Stimulated activated naive B cell treated with anti-CD40 and anti-IgM and Interleukin-4, amounts not matched to agents 10 μg/mL and 1 μg/mL and 100 μg/mL, for 72 hours (primary cell): ENCODE data around the gene ABCD3.
A peak's percentile ranks its signal among the peaks of the same experiment; 100 is the strongest.

Experiments
- ATAC-seq, 2 donors: fragments of 150-1000 bp; cut with Tn5 transposase; replicated peaks; 2 replicates each; pipeline ENCODE4 v1.10.0; 2021; ENCODE audit warnings: moderate library complexity in 1 of 2
- DNase-seq: peaks from one replicate; pipeline ENCODE4 v3.0.0; 2021
- H3K27ac Mint-ChIP-seq: one replicate; pipeline ENCODE4 v1.8.0; 2022; ENCODE audit warnings: mild to moderate bottlenecking, mixed read lengths
- H3K27me3 Mint-ChIP-seq, 2 donors: one replicate each; pipeline ENCODE4 v1.8.0; 2022; ENCODE audit warnings: mixed read lengths in 2 of 2
- H3K36me3 Mint-ChIP-seq, 2 donors: one replicate each; pipeline ENCODE4 v1.8.0; 2022; ENCODE audit warnings: mixed read lengths in 2 of 2, mild to moderate bottlenecking in 1 of 2
- H3K4me1 Mint-ChIP-seq, 2 donors: one replicate each; pipeline ENCODE4 v1.8.0; 2022; ENCODE audit warnings: mixed read lengths in 2 of 2, mild to moderate bottlenecking in 1 of 2
- H3K4me3 Mint-ChIP-seq, 2 donors: one replicate each; pipeline ENCODE4 v1.8.0; 2022; ENCODE audit warnings: mild to moderate bottlenecking in 2 of 2, mixed read lengths in 2 of 2, moderate library complexity in 1 of 2
- H3K9me3 Mint-ChIP-seq, 2 donors: one replicate each; pipeline ENCODE4 v1.8.0; 2022; ENCODE audit warnings: mixed read lengths in 2 of 2, mild to moderate bottlenecking in 1 of 2

ABCD3 gene

GRCh38 chr1:94396356-94397010 is 21.7 kb upstream of the ABCD3 start:
- ATAC-seq (no peak), DNase-seq (no peak)
- Mint-ChIP-seq H3K4me3 (no peak overlapping the region), H3K27ac (no peak overlapping the region), H3K4me1 (no peaks in the 10 kb centered on the region), H3K27me3 (peaks cover 18 to 26% of the 10 kb centered on the region in 2 donors), H3K36me3 (no peaks in the 10 kb centered on the region), H3K9me3 (no peaks in the 10 kb centered on the region)

- no peak overlapping the region for H3K27ac Mint-ChIP-seq
- DNase-seq, result no peak
- no peaks in the 10 kb centered on the region for H3K9me3 Mint-ChIP-seq
- peaks cover 12 to 14% of the 10 kb centered on the region in 2 donors for H3K27me3 Mint-ChIP-seq
- H3K4me3 Mint-ChIP-seq, result no peak overlapping the region
- no peaks in the 10 kb centered on the region for H3K4me1 Mint-ChIP-seq
- ATAC-seq, result no peak
- H3K36me3 Mint-ChIP-seq, result no peaks in the 10 kb centered on the region
These were observed 19.8 kb upstream of the ABCD3 start for GRCh38 chr1:94398356-94398755.

- ATAC-seq, result no peak
- H3K9me3 Mint-ChIP-seq, result no peaks in the 10 kb centered on the region
These were observed 18.7 kb upstream of the ABCD3 start for GRCh38 chr1:94399453-94399852.

GRCh38 chr1:94401206-94401605 is 17.0 kb upstream of the ABCD3 start:
- DNase-seq, result no peak
- Mint-ChIP-seq H3K27me3 (peaks cover 11 to 18% of the 10 kb centered on the region in 2 donors), H3K4me3 (no peak overlapping the region), H3K27ac (no peak overlapping the region), H3K9me3 (no peaks in the 10 kb centered on the region), H3K36me3 (no peaks in the 10 kb centered on the region), H3K4me1 (no peaks in the 10 kb centered on the region)
- ATAC-seq, result no peak

More at GRCh38 chr1:94399453-94399852, 18.7 kb upstream of the ABCD3 start:
- Mint-ChIP-seq H3K27me3 (peaks cover 11 to 14% of the 10 kb centered on the region in 2 donors), H3K36me3 (no peaks in the 10 kb centered on the region), H3K4me3 (no peak overlapping the region), H3K27ac (no peak overlapping the region), H3K4me1 (no peaks in the 10 kb centered on the region)
- DNase-seq, result no peak

- H3K4me3 Mint-ChIP-seq, result no peak overlapping the region
- ATAC-seq (no peak), DNase-seq (no peak)
- no peaks in the 10 kb centered on the region for H3K9me3 Mint-ChIP-seq
- no peaks in the 10 kb centered on the region for H3K36me3 Mint-ChIP-seq
- H3K27ac Mint-ChIP-seq, result no peak overlapping the region
- H3K27me3 Mint-ChIP-seq, result peaks cover 10 to 13% of the 10 kb centered on the region in 2 donors
- peaks cover 3 to 6% of the 10 kb centered on the region in 2 donors for H3K4me1 Mint-ChIP-seq
These were observed 11.7 kb upstream of the ABCD3 start for GRCh38 chr1:94406446-94406845.

- no peaks in the 10 kb centered on the region for H3K36me3 Mint-ChIP-seq
- H3K27me3 Mint-ChIP-seq, result peaks cover 6 to 17% of the 10 kb centered on the region in 2 donors
- peaks cover 6 to 7% of the 10 kb centered on the region in 2 donors for H3K4me1 Mint-ChIP-seq
- no peak for DNase-seq
- H3K4me3 Mint-ChIP-seq, result no peak overlapping the region
- H3K27ac Mint-ChIP-seq, result no peak overlapping the region
- no peak for ATAC-seq
- no peaks in the 10 kb centered on the region for H3K9me3 Mint-ChIP-seq
These were observed 9.9 kb upstream of the ABCD3 start for GRCh38 chr1:94408104-94408830.

- H3K4me3 Mint-ChIP-seq, result no peak overlapping the region
- peaks cover 6 to 7% of the 10 kb centered on the region in 2 donors for H3K4me1 Mint-ChIP-seq
- H3K9me3 Mint-ChIP-seq, result no peaks in the 10 kb centered on the region
- H3K36me3 Mint-ChIP-seq, result no peaks in the 10 kb centered on the region
- no peak overlapping the region for H3K27ac Mint-ChIP-seq
- DNase-seq (no peak), ATAC-seq (peak; percentile 83 to 89)
- peaks cover 14 to 20% of the 10 kb centered on the region in 2 donors for H3K27me3 Mint-ChIP-seq
These were observed 7.0 kb upstream of the ABCD3 start for GRCh38 chr1:94411237-94411636.

GRCh38 chr1:94413311-94413710 is 4.9 kb upstream of the ABCD3 start:
- Mint-ChIP-seq H3K36me3 (no peaks in the 10 kb centered on the region), H3K4me1 (peaks cover 6 to 7% of the 10 kb centered on the region in 2 donors)

GRCh38 chr1:94416901-94417727 is 1.1 kb upstream of the ABCD3 start:
- H3K4me3 Mint-ChIP-seq, result no peak overlapping the region
- no peaks in the 10 kb centered on the region for H3K9me3 Mint-ChIP-seq
- H3K27me3 Mint-ChIP-seq, result peaks cover 8% of the 10 kb centered on the region in 2 donors
- DNase-seq (no peak), ATAC-seq (no peak)
- H3K27ac Mint-ChIP-seq, result no peak overlapping the region
- peaks cover 11 to 25% of the 10 kb centered on the region in 2 donors for H3K4me1 Mint-ChIP-seq
- H3K36me3 Mint-ChIP-seq, result no peaks in the 10 kb centered on the region

More at GRCh38 chr1:94413311-94413710, 4.9 kb upstream of the ABCD3 start:
- H3K27me3 Mint-ChIP-seq, result peaks cover 8 to 15% of the 10 kb centered on the region in 2 donors
- no peaks in the 10 kb centered on the region for H3K9me3 Mint-ChIP-seq
- no peak for DNase-seq
- H3K27ac Mint-ChIP-seq, result no peak overlapping the region
- no peak for ATAC-seq
- H3K4me3 Mint-ChIP-seq, result no peak overlapping the region

- ATAC-seq (no peak), DNase-seq (no peak)
- Mint-ChIP-seq H3K4me3 (no peak overlapping the region), H3K9me3 (no peaks in the 10 kb centered on the region), H3K27me3 (peaks cover 8% of the 10 kb centered on the region in 2 donors), H3K36me3 (no peaks in the 10 kb centered on the region), H3K4me1 (peaks cover 13 to 30% of the 10 kb centered on the region in 2 donors), H3K27ac (no peak overlapping the region)
These were observed 536 bp upstream of the ABCD3 start for GRCh38 chr1:94417728-94417977.

GRCh38 chr1:94418664-94419655 is 771 bp downstream of the ABCD3 start:
- Mint-ChIP-seq H3K4me3 (no peak overlapping the region), H3K27ac (no peak overlapping the region), H3K36me3 (no peaks in the 10 kb centered on the region), H3K9me3 (no peaks in the 10 kb centered on the region), H3K4me1 (peaks cover 17 to 41% of the 10 kb centered on the region in 2 donors), H3K27me3 (peaks cover 8% of the 10 kb centered on the region in 2 donors)
- DNase-seq (no peak), ATAC-seq (peak; percentile 14 to 26)

GRCh38 chr1:94422115-94422820 is 4.1 kb downstream of the ABCD3 start:
- ATAC-seq (no peak), DNase-seq (no peak)
- Mint-ChIP-seq H3K9me3 (no peaks in the 10 kb centered on the region), H3K4me1 (peaks cover 27 to 52% of the 10 kb centered on the region in 2 donors), H3K27ac (no peak overlapping the region), H3K27me3 (no peaks in the 10 kb centered on the region), H3K4me3 (no peak overlapping the region), H3K36me3 (peaks cover 0 to 2% of the 10 kb centered on the region in 2 donors)

- peaks cover 31 to 55% of the 10 kb centered on the region in 2 donors for H3K4me1 Mint-ChIP-seq
- H3K9me3 Mint-ChIP-seq, result peaks cover 3 to 9% of the 10 kb centered on the region in 2 donors
- H3K27me3 Mint-ChIP-seq, result no peaks in the 10 kb centered on the region
- no peak overlapping the region for H3K27ac Mint-ChIP-seq
- no peak overlapping the region for H3K4me3 Mint-ChIP-seq
- H3K36me3 Mint-ChIP-seq, result peaks cover 16 to 19% of the 10 kb centered on the region in 2 donors
- DNase-seq (no peak), ATAC-seq (no peak)
These were observed 7.8 kb downstream of the ABCD3 start for GRCh38 chr1:94425821-94426484.
